HCT116 (cell line): ENCODE measurements around the gene ZEB2. TPM values are rescaled to one million over a fixed set of nuclear protein-coding genes. Genes with fewer than 3 reads are reported as not detected.

Experiments
- ATAC-seq: fragments of 200-7000 bp; cut with Tn5 transposase; 2 replicates; pipeline ENCODE4 v1.9.1; 2020; ENCODE audit warnings: mild to moderate bottlenecking, moderate library complexity
- BruUV-seq: library from RNA; stranded (reverse); fragments of 400-500 nt; replicated peaks from 2 replicates; lab custom pipeline; 2021; lab: Mats Ljungman, UMichigan
- CTCF ChIA-PET: fragments of 300-600 bp; sonication (Branson Sonifier 250); formaldehyde crosslinking; loops from one replicate; lab custom pipeline; 2021; ENCODE audit warnings: antibody characterized with exemption; lab: Charles Lee
- POLR2A ChIA-PET: fragments of 300-600, 350-600 bp; sonication (Branson Sonifier 250); formaldehyde crosslinking; loops from one replicate; lab custom pipeline; 2021; ENCODE audit warnings: antibody characterized with exemption; lab: Charles Lee
- RAD21 ChIA-PET, 2 experiments: fragments of 300-600 bp; sonication (Branson Sonifier 250); formaldehyde crosslinking; loops; one replicate each; lab custom pipeline; 2023; ENCODE audit warnings: low total read pairs in 2 of 2; ENCODE audit not compliant: uncharacterized antibody in 2 of 2, unreplicated experiment in 2 of 2, low non-redundant PET in 1 of 2; lab: Charles Lee
- DNase-seq: peaks from one replicate; pipeline ENCODE4 v3.0.0-alpha.2; 2010; ENCODE audit warnings: low read depth, low spot score
- H2AFZ ChIP-seq: fragments of 200-600 bp; shearing (Covaris generic), sonication (generic); 2 replicates; pipeline ENCODE4 v1.6.1; 2017; ENCODE audit warnings: low read depth, mixed run types, mixed read lengths, antibody characterized with exemption, low read length; ENCODE audit not compliant: poor library complexity, severe bottlenecking
- H3K27ac ChIP-seq: 2 replicates; pipeline ENCODE4 v1.5.1; 2012; ENCODE audit warnings: low read depth, low read length
- H3K27me3 ChIP-seq: fragments of 200-600 bp; sonication (generic); 2 replicates; pipeline ENCODE4 v1.6.1; 2016; ENCODE audit warnings: mixed run types, low read length, mixed read lengths; ENCODE audit not compliant: insufficient read depth
- H3K36me3 ChIP-seq, 2 experiments: fragments of 200-500 bp in 1 of 2; fragments of 200-600 bp in 1 of 2; sonication (Bioruptor generic) in 1 of 2; sonication (generic) in 1 of 2; 2 replicates each; pipeline versions ENCODE4 v1.5.1 to v1.6.1; 2014 to 2016; ENCODE audit warnings: low read length in 2 of 2, inconsistent platforms in 1 of 2, mixed read lengths in 1 of 2, mixed run types in 1 of 2; ENCODE audit not compliant: insufficient read depth in 2 of 2, control insufficient read depth in 1 of 2
- H3K4me1 ChIP-seq, 2 experiments: fragments of 200-600 bp in 1 of 2; sonication (generic) in 1 of 2; 2 replicates each; pipeline versions ENCODE4 v1.5.1 to v1.6.1; 2012 to 2017; ENCODE audit warnings: low read length in 2 of 2, inconsistent platforms in 1 of 2, mild to moderate bottlenecking in 1 of 2, mixed read lengths in 1 of 2, mixed run types in 1 of 2, moderate library complexity in 1 of 2; ENCODE audit not compliant: insufficient read depth in 2 of 2, control insufficient read depth in 1 of 2
- H3K4me2 ChIP-seq: fragments of 200-600 bp; sonication (generic); 2 replicates; pipeline ENCODE4 v1.6.1; 2017; ENCODE audit warnings: mixed run types, low read length, mixed read lengths
- H3K4me3 ChIP-seq, 2 experiments: fragments of 200-600 bp in 1 of 2; sonication (generic) in 1 of 2; replicated peaks in 1 of 2; 2 replicates each; pipeline ENCODE4 v1.5.1; 2011 to 2016; ENCODE audit warnings: low read length in 2 of 2, control low read depth in 1 of 2, low read depth in 1 of 2, mild to moderate bottlenecking in 1 of 2, mixed read lengths in 1 of 2, mixed run types in 1 of 2
- H3K79me2 ChIP-seq: fragments of 200-600 bp; sonication (generic); 2 replicates; pipeline ENCODE4 v1.6.1; 2017; ENCODE audit warnings: mild to moderate bottlenecking, mixed run types, low read length, moderate library complexity, mixed read lengths; ENCODE audit not compliant: insufficient read depth
- H3K9ac ChIP-seq: fragments of 200-600 bp; sonication (generic); 2 replicates; pipeline ENCODE4 v1.6.1; 2016; ENCODE audit warnings: low read length, mixed read lengths
- H3K9me2 ChIP-seq: fragments of 200-600 bp; sonication (generic), shearing (Covaris generic); 2 replicates; pipeline ENCODE4 v1.6.1; 2017; ENCODE audit warnings: mixed run types, mild to moderate bottlenecking, moderate library complexity; ENCODE audit not compliant: insufficient read depth
- H3K9me3 ChIP-seq, 2 experiments: fragments of 200-500 bp in 1 of 2; fragments of 200-600 bp in 1 of 2; sonication (Bioruptor generic) in 1 of 2; sonication (generic) in 1 of 2; 2 replicates each; pipeline ENCODE4 v1.6.1; 2014 to 2017; ENCODE audit warnings: low read length in 2 of 2, mixed read lengths in 2 of 2, inconsistent platforms in 1 of 2, low read depth in 1 of 2, mild to moderate bottlenecking in 1 of 2, mixed run types in 1 of 2, moderate library complexity in 1 of 2; ENCODE audit not compliant: control insufficient read depth in 1 of 2, insufficient read depth in 1 of 2
- H4K20me1 ChIP-seq: fragments of 200-600 bp; sonication (generic), shearing (Covaris generic); 2 replicates; pipeline ENCODE4 v1.6.1; 2017; ENCODE audit warnings: mixed run types, mild to moderate bottlenecking, moderate library complexity; ENCODE audit not compliant: insufficient read depth
- CBX3 ChIP-seq: IDR thresholded peaks from 2 replicates; pipeline ENCODE4 v1.6.1; 2012; ENCODE audit warnings: low read depth
- CTCF ChIP-seq, 3 experiments: fragments of 200-600 bp in 1 of 3; sonication (generic) in 1 of 3; IDR thresholded peaks in 2 of 3; conservative IDR thresholded peaks in 1 of 3; 2 replicates each; pipeline ENCODE4 v1.5.1; 2012 to 2017; ENCODE audit warnings: low read depth in 2 of 3, low read length in 2 of 3, antibody characterized with exemption in 1 of 3, borderline replicate concordance in 1 of 3, control low read depth in 1 of 3, mild to moderate bottlenecking in 1 of 3, mixed read lengths in 1 of 3, mixed run types in 1 of 3, moderate library complexity in 1 of 3; ENCODE audit not compliant: insufficient read depth in 1 of 3
- ELF1 ChIP-seq: IDR thresholded peaks from 2 replicates; pipeline ENCODE4 v1.6.1; 2012; ENCODE audit warnings: low read depth, borderline replicate concordance
- EZH2 ChIP-seq: fragments of 200-600 bp; sonication (generic); IDR thresholded peaks from 2 replicates; pipeline ENCODE4 v1.6.1; 2017; ENCODE audit warnings: antibody characterized with exemption, mixed run types
- EZH2phosphoT487 ChIP-seq: fragments of 200-600 bp; IDR thresholded peaks from 2 replicates; pipeline ENCODE4 v1.6.1; 2018; ENCODE audit warnings: antibody characterized with exemption, borderline replicate concordance
- JUND ChIP-seq: IDR thresholded peaks from 2 replicates; pipeline ENCODE4 v1.6.1; 2012
- POLR2A ChIP-seq: IDR thresholded peaks from 2 replicates; pipeline ENCODE4 v1.7.0; 2011; ENCODE audit warnings: borderline replicate concordance; ENCODE audit not compliant: insufficient read depth, insufficient read length; ENCODE audit errors: extremely low read depth
- POLR2AphosphoS5 ChIP-seq: IDR thresholded peaks from 2 replicates; pipeline ENCODE4 v1.6.1; 2011; ENCODE audit warnings: mild to moderate bottlenecking, low read depth, low read length, moderate library complexity
- RAD21 ChIP-seq: IDR thresholded peaks from 2 replicates; pipeline ENCODE4 v1.6.1; 2012; ENCODE audit warnings: low read depth, mild to moderate bottlenecking
- SIN3A ChIP-seq: IDR thresholded peaks from 2 replicates; pipeline ENCODE4 v1.6.1; 2012; ENCODE audit warnings: low read depth
- SRF ChIP-seq: IDR thresholded peaks from 2 replicates; pipeline ENCODE4 v1.6.1; 2012; ENCODE audit warnings: low read depth
- YY1 ChIP-seq: IDR thresholded peaks from 2 replicates; pipeline ENCODE4 v1.6.1; 2011; ENCODE audit warnings: low read length, low read depth, moderate library complexity, mild to moderate bottlenecking; ENCODE audit not compliant: insufficient replicate concordance; ENCODE audit errors: extremely low read depth
- ZBTB33 ChIP-seq: IDR thresholded peaks from 2 replicates; pipeline ENCODE4 v1.6.1; 2011; ENCODE audit warnings: mild to moderate bottlenecking, low read length, moderate library complexity; ENCODE audit not compliant: insufficient replicate concordance; ENCODE audit errors: extremely low read depth
- ZFX ChIP-seq: fragments of 450-650 bp; IDR thresholded peaks from 2 replicates; pipeline ENCODE4 v1.6.1; 2017
- ZNF274 ChIP-seq: fragments of 200-500 bp; sonication (Bioruptor generic); IDR thresholded peaks from 2 replicates; pipeline ENCODE4 v1.6.1; 2014; ENCODE audit warnings: mild to moderate bottlenecking, low read depth, low read length, inconsistent platforms
- intact Hi-C: fragments of 100-400 bp; cut with micrococcal nuclease; formaldehyde crosslinking; loops from 2 replicates; pipeline ENCODE4 v1.10.0; 2022
- total RNA-seq: library from RNA; stranded (reverse); gene quantifications from one replicate; pipeline ENCODE4 v1.2.1, GENCODE V29; 2021; ENCODE audit not compliant: unreplicated experiment

Gene ZEB2
- total RNA-seq, 1 experiment from 2014 or later: 0.81 TPM

- TF ChIP-seq POLR2A (no peak), ZFX (no peak), ELF1 (no peak), JUND (no peak), ZBTB33 (no peak), CBX3 (no peak), CTCF (IDR thresholded peaks at IDR 0.05 in 2 of 3, conservative IDR thresholded peaks at IDR 0.05 in 1 of 3; ENCODE audit: borderline replicate concordance in 1 of 3, insufficient read depth in 1 of 3, low read depth in 2 of 3, low read length in 2 of 3) (no peak)
Measured at GRCh38 chr2:144445196-144445595, 74.7 kb downstream of the ZEB2 start (continued).

- Histone ChIP-seq H3K27ac (no peak overlapping the region), H4K20me1 (no peaks in the 10 kb centered on the region), H3K79me2 (no peaks in the 10 kb centered on the region), H3K4me2 (no peak overlapping the region), H3K27me3 (no peaks in the 10 kb centered on the region), H3K9ac (no peak overlapping the region), H2AFZ (no peak overlapping the region), H3K4me3 (no peak overlapping the region), H3K9me3 (no peaks in the 10 kb centered on the region), H3K9me2 (no peaks in the 10 kb centered on the region), H3K36me3 (no peaks in the 10 kb centered on the region), H3K4me1 (no peaks in the 10 kb centered on the region)
- ChIA-PET POLR2A (interaction anchor here (1.1 kb wide), 1 partner anchor 11 kb away, joined by 4 read pairs; no protein-coding TSS in a partner anchor), RAD21 (no interaction called here), CTCF (no interaction called here)
- TF ChIP-seq YY1: no peak
- TF ChIP-seq SIN3A: no peak
- TF ChIP-seq SRF: no peak
- no peak for TF ChIP-seq ZFX
- TF ChIP-seq CBX3: no peak
- no peak for TF ChIP-seq EZH2
- no peak for TF ChIP-seq RAD21
- TF ChIP-seq POLR2A: no peak
- TF ChIP-seq ZNF274: no peak
- no peak for TF ChIP-seq EZH2phosphoT487
- TF ChIP-seq JUND: no peak
- no peak for TF ChIP-seq POLR2AphosphoS5
- DNase-seq: no peak
- intact Hi-C loops: no loop called here
- no TSS peak for BruUV-seq
- ATAC-seq: no peak
Measured at GRCh38 chr2:144443837-144444817, 75.8 kb downstream of the ZEB2 start.
